ENCODE data around the gene ZNF619.

Gene ZNF619

DNA sequence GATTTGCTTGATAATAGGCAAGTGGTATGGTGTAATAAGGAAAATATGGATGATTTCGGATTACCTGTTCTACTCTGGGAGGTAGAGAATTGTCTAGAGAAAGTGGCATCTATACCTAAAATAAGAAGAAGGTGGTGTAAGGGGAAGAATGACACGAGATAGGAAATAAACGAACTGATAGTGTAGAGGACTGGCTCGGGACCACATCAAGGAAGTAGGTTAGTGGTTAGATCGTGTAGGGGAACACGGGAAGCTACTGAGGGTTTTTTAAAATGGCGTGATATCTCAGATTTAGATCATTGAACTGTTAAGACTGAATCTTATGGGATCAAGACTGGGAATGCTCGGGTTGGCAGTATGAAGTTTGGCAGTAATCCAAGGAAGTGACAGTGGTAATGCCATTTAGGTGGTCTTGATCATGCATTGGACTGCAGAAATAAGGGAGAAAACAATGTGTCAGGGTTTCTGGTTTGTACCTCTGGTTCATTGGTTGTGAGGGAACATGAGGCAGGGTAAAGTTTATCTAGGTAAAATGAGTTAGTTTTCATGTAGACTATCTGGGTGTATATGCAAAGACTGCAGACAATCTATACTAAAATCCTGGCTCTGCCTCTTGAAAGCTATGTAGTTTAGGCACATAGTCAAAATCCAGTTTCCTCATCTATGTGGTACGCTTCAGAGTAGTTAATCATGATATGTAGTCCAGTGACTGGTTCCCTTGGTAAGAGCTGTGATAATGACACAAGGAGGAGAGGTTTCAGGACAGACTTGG lies 12.4 kb upstream of the ZNF619 start:
- TF ChIP-seq CTCF (IDR thresholded peaks at IDR 0.05; ENCODE audit: extremely low read depth, insufficient read depth, missing control alignments), result no peak
- DNase-seq (ENCODE audit: low spot score), result no peak
- in situ Hi-C loops (cut with MboI; ENCODE audit: low pct_unique_long_range_greater_than_20kb, low sequenced_read_pairs, unreplicated experiment), result no loop called here

- in situ Hi-C loops (cut with MboI; ENCODE audit: low pct_unique_long_range_greater_than_20kb, low sequenced_read_pairs, unreplicated experiment), result no loop called here
- no peak for TF ChIP-seq CTCF (IDR thresholded peaks at IDR 0.05; ENCODE audit: extremely low read depth, insufficient read depth, missing control alignments)
- DNase-seq (ENCODE audit: low spot score), result no peak
These were observed 11.9 kb upstream of the ZNF619 start for GRCh38 chr3:40465111-40465407.

DNA sequence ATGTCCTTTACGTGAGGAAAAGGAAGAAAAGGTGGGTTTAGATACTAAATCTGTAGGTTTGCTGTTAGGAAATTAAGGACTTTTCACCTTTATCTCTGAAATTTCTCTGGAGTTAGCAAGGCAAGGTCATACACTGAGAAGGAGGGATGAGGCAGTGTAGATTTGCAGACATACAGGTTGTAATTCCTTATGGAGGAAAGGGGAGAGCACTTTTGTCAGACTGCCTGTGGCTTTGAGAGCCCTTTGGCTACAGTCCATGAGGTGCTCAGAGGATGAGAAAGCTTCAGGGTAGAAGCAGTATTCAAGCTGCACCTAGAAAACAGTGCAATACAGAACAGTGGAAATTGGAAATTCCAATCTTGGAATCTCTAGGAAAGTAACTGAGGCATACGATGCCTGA lies 11.5 kb upstream of the ZNF619 start:
- in situ Hi-C loops (cut with MboI; ENCODE audit: low pct_unique_long_range_greater_than_20kb, low sequenced_read_pairs, unreplicated experiment), result no loop called here
- TF ChIP-seq CTCF (IDR thresholded peaks at IDR 0.05; ENCODE audit: extremely low read depth, insufficient read depth, missing control alignments), result no peak
- DNase-seq (ENCODE audit: low spot score), result no peak

GRCh38 chr3:40468018-40468417 lies 8.9 kb upstream of the ZNF619 start:
- no peak for TF ChIP-seq CTCF (IDR thresholded peaks at IDR 0.05; ENCODE audit: extremely low read depth, insufficient read depth, missing control alignments)
- in situ Hi-C loops (cut with MboI; ENCODE audit: low pct_unique_long_range_greater_than_20kb, low sequenced_read_pairs, unreplicated experiment), result no loop called here
- no peak for DNase-seq (ENCODE audit: low spot score)

DNA sequence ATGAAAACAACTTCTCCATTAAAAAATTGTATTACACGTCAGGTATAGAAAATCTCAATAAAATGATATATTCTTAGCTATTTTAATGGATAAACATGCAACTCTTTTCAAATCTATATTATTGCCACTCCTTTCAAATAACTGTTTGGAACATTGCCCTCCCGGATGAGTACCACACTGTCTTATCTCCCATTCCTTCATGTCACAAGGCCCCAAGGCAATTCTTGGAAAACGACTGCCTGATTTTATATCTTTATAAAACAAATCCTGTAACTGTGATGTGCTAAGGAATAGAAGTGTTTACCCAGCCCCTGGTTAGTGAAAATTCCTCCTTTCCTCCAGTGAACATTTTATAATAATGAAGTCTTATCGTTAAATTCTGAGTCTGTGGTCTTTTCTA lies 6.2 kb upstream of the ZNF619 start:
- in situ Hi-C loops (cut with MboI; ENCODE audit: low pct_unique_long_range_greater_than_20kb, low sequenced_read_pairs, unreplicated experiment), result no loop called here
- no peak for TF ChIP-seq CTCF (IDR thresholded peaks at IDR 0.05; ENCODE audit: extremely low read depth, insufficient read depth, missing control alignments)
- no peak for DNase-seq (ENCODE audit: low spot score)

- DNase-seq (ENCODE audit: low spot score), result no peak
- no peak for TF ChIP-seq CTCF (IDR thresholded peaks at IDR 0.05; ENCODE audit: extremely low read depth, insufficient read depth, missing control alignments)
- in situ Hi-C loops (cut with MboI; ENCODE audit: low pct_unique_long_range_greater_than_20kb, low sequenced_read_pairs, unreplicated experiment), result no loop called here
These were observed 744 bp downstream of the ZNF619 start for GRCh38 chr3:40477666-40478065.

Measured in GM13977 (cell line).